Adrenal gland (tissue), 5 donors: Measurements from ENCODE around the gene NOS1.

Source experiments
- POLR2A ChIP-seq, 2 donors: fragments of 450-650 bp; IDR thresholded peaks; one replicate each; pipeline ENCODE4 v1.6.1; 2017; ENCODE audit warnings: antibody characterized with exemption in 2 of 2, mild to moderate bottlenecking in 2 of 2, moderate library complexity in 1 of 2
- TF ChIP-seq, protein P1 (sequence below), 6 experiments: fragments of 450-650 bp in 4 of 6; fragments of 200-600 bp in 2 of 6; sonication (generic) in 1 of 6; IDR thresholded peaks; 1 replicate in 5 of 6; 2 replicates in 1 of 6; pipeline versions ENCODE4 v1.5.1 to v1.8.0; 2016 to 2021; ENCODE audit warnings: antibody characterized with exemption in 6 of 6, mild to moderate bottlenecking in 2 of 6, moderate library complexity in 1 of 6
- donor health status: DM: no; HTN: no; CAD: no.

DNA sequence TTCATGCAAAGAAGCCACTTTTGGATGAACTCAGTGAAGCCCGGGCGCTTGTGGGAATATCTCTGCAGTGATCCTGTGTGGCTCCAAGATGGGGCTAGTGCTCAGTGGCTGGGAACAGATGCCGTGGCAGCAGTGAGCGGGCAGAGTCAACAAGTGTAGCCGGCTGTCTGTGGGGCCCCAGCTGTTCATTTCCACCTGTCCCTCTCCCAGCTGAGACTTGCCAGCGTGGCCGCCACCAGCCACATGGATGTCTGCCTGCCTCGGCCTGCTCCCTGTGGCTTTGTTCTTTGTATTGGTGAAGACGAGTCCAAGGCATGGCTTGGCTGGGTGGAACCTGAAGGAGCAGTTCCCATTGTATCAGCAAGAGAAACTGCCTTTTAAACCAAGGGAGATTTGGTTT lies 77.3 kb downstream of the NOS1 start:
- TF ChIP-seq, protein P1, sequence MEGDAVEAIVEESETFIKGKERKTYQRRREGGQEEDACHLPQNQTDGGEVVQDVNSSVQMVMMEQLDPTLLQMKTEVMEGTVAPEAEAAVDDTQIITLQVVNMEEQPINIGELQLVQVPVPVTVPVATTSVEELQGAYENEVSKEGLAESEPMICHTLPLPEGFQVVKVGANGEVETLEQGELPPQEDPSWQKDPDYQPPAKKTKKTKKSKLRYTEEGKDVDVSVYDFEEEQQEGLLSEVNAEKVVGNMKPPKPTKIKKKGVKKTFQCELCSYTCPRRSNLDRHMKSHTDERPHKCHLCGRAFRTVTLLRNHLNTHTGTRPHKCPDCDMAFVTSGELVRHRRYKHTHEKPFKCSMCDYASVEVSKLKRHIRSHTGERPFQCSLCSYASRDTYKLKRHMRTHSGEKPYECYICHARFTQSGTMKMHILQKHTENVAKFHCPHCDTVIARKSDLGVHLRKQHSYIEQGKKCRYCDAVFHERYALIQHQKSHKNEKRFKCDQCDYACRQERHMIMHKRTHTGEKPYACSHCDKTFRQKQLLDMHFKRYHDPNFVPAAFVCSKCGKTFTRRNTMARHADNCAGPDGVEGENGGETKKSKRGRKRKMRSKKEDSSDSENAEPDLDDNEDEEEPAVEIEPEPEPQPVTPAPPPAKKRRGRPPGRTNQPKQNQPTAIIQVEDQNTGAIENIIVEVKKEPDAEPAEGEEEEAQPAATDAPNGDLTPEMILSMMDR (IDR thresholded peaks at IDR 0.05) = no peak
- TF ChIP-seq POLR2A (IDR thresholded peaks at IDR 0.05) = no peak
